Measurements from ENCODE around the gene NUP210. TPM values are rescaled to one million over a fixed set of nuclear protein-coding genes. Genes with fewer than 3 reads are reported as not detected.

NUP210 gene
- total RNA-seq, 2 experiments from 2014 or later: 159 to 164 TPM

- ChIA-PET CTCF (interaction anchor here (0.7 kb wide), 1 partner anchor 329 kb away, joined by 3 read pairs; no protein-coding TSS in a partner anchor), POLR2A (no interaction called here)
Observed at GRCh38 chr3:13318626-13319470, 101.3 kb downstream of the NUP210 start.

- POLR2A ChIA-PET: no interaction called here
- CTCF ChIA-PET: interaction anchor here (0.6 kb wide), 1 partner anchor 52 kb away, joined by 4 read pairs; no protein-coding TSS in a partner anchor
Observed at GRCh38 chr3:13317596-13318320, 102.4 kb downstream of the NUP210 start.

- CTCF ChIA-PET: no interaction called here
- POLR2A ChIA-PET: no interaction called here
Observed at GRCh38 chr3:13316603-13317002, 103.5 kb downstream of the NUP210 start.

GRCh38 chr3:13314877-13315276, 105.2 kb downstream of the NUP210 start:
- CTCF ChIA-PET: no interaction called here
- POLR2A ChIA-PET: no interaction called here

- ChIA-PET CTCF (interaction anchor here (0.7 kb wide), 2 partner anchors 84 to 101 kb away, joined by 3 read pairs; no protein-coding TSS in a partner anchor), POLR2A (no interaction called here)
Observed at GRCh38 chr3:13313813-13314212, 106.3 kb downstream of the NUP210 start.

- POLR2A ChIA-PET: no interaction called here
Observed at GRCh38 chr3:13309004-13309403, 111.1 kb downstream of the NUP210 start.

GRCh38 chr3:13308380-13308801, 111.7 kb downstream of the NUP210 start:
- POLR2A ChIA-PET: no interaction called here
- CTCF ChIA-PET: interaction anchor here (0.6 kb wide), 1 partner anchor 518 kb away, joined by 4 read pairs; no protein-coding TSS in a partner anchor

More at GRCh38 chr3:13309004-13309403, 111.1 kb downstream of the NUP210 start:
- CTCF ChIA-PET: no interaction called here

GRCh38 chr3:13307041-13307440, 113.1 kb downstream of the NUP210 start:
- POLR2A ChIA-PET: no interaction called here

GRCh38 chr3:13305623-13306022, 114.5 kb downstream of the NUP210 start:
- CTCF ChIA-PET: interaction anchor here (0.7 kb wide), 1 partner anchor 49 kb away, joined by 3 read pairs; no protein-coding TSS in a partner anchor
- POLR2A ChIA-PET: interaction anchor here (0.7 kb wide), 1 partner anchor 1267 kb away, joined by 4 read pairs; no protein-coding TSS in a partner anchor

More at GRCh38 chr3:13307041-13307440, 113.1 kb downstream of the NUP210 start:
- CTCF ChIA-PET: interaction anchor here (0.8 to 0.9 kb wide), 2 partner anchors 155 to 215 kb away, joined by 3 read pairs; no protein-coding TSS in a partner anchor

- POLR2A ChIA-PET: no interaction called here
- CTCF ChIA-PET: interaction anchor here (1.1 kb wide), 1 partner anchor 211 kb away, joined by 3 read pairs; no protein-coding TSS in a partner anchor
Observed at GRCh38 chr3:13303410-13303809, 116.7 kb downstream of the NUP210 start.

GRCh38 chr3:13301286-13301987, 118.7 kb downstream of the NUP210 start:
- CTCF ChIA-PET: no interaction called here

GRCh38 chr3:13300546-13301285, 119.4 kb downstream of the NUP210 start:
- POLR2A ChIA-PET: no interaction called here
- CTCF ChIA-PET: no interaction called here

More at GRCh38 chr3:13301286-13301987, 118.7 kb downstream of the NUP210 start:
- POLR2A ChIA-PET: no interaction called here

- CTCF ChIA-PET: no interaction called here
- POLR2A ChIA-PET: no interaction called here
Observed at GRCh38 chr3:13299531-13300155, 120.5 kb downstream of the NUP210 start.

GRCh38 chr3:13296662-13297061, 123.5 kb downstream of the NUP210 start:
- CTCF ChIA-PET: no interaction called here
- POLR2A ChIA-PET: no interaction called here

- ChIA-PET POLR2A (no interaction called here), CTCF (no interaction called here)
Observed at GRCh38 chr3:13294442-13295351, 125.4 kb downstream of the NUP210 start.

- CTCF ChIA-PET: no interaction called here
- POLR2A ChIA-PET: interaction anchor here (0.6 kb wide), 1 partner anchor 14 kb away, joined by 3 read pairs; no protein-coding TSS in a partner anchor
Observed at GRCh38 chr3:13292375-13292774, 127.7 kb downstream of the NUP210 start.

- ChIA-PET CTCF (no interaction called here), POLR2A (no interaction called here)
Observed at GRCh38 chr3:13290941-13291340, 129.2 kb downstream of the NUP210 start.
